ENCODE data around the gene CROCC2. TPM values are rescaled to one million over a fixed set of nuclear protein-coding genes. Genes with fewer than 3 reads are reported as not detected.

The CROCC2 gene
- total and polyA plus RNA-seq, 7 donors: 0.01 TPM; not detected in 6

GRCh38 chr2:241031436-241032165, 125.5 kb downstream of the CROCC2 start:
- WGBS, 3 donors: 90 to 93% (median 92%) methylated on average over 20 of the region's 20 CpGs
- peaks cover 3% of the 10 kb centered on the region for H3K9me3 ChIP-seq
- TF ChIP-seq CTCF (IDR thresholded peaks at IDR 0.05): no peak
- ATAC-seq: no peak
- peaks cover 0 to 44% of the 10 kb centered on the region in 2 donors for H3K36me3 ChIP-seq (ENCODE audit: insufficient read depth in 1 of 2, low read depth in 1 of 2)
- no peaks in the 10 kb centered on the region for H3K27me3 ChIP-seq (ENCODE audit: insufficient read depth in 3 of 3, low read length in 2 of 3)
- H3K4me3 ChIP-seq: no peak overlapping the region
- no peaks in the 10 kb centered on the region for H3K4me1 ChIP-seq
- DNase-seq: no peak
- intact Hi-C loops (cut with DNase I): no loop called here
- no peak overlapping the region for H3K27ac ChIP-seq

- Histone ChIP-seq H3K9me3 (no peaks in the 10 kb centered on the region), H3K4me3 (no peak overlapping the region), H3K4me1 (no peaks in the 10 kb centered on the region), H3K27ac (no peak overlapping the region), H3K36me3 (ENCODE audit: insufficient read depth in 1 of 2, low read depth in 1 of 2) (peaks cover 0 to 50% of the 10 kb centered on the region in 2 donors), H3K27me3 (ENCODE audit: insufficient read depth in 3 of 3, low read length in 2 of 3) (no peaks in the 10 kb centered on the region)
- WGBS, 3 donors: 86 to 87% (median 86%) methylated on average over 17 of the region's 17 CpGs
- DNase-seq (no peak), ATAC-seq (no peak)
- no peak for TF ChIP-seq CTCF (IDR thresholded peaks at IDR 0.05)
- intact Hi-C loops (cut with DNase I): no loop called here
Measured at GRCh38 chr2:241033336-241033987, 127.3 kb downstream of the CROCC2 start.

GRCh38 chr2:241033994-241034393, 127.9 kb downstream of the CROCC2 start:
- intact Hi-C loops (cut with DNase I): no loop called here
- Histone ChIP-seq H3K27me3 (ENCODE audit: insufficient read depth in 3 of 3, low read length in 2 of 3) (no peaks in the 10 kb centered on the region), H3K9me3 (no peaks in the 10 kb centered on the region), H3K4me1 (no peaks in the 10 kb centered on the region), H3K36me3 (ENCODE audit: insufficient read depth in 1 of 2, low read depth in 1 of 2) (peaks cover 0 to 55% of the 10 kb centered on the region in 2 donors), H3K4me3 (no peak overlapping the region), H3K27ac (no peak overlapping the region)
- ATAC-seq: no peak
- WGBS, 3 donors: 76 to 81% (median 79%) methylated on average over 7 of the region's 7 CpGs
- no peak for DNase-seq
- no peak for TF ChIP-seq CTCF (IDR thresholded peaks at IDR 0.05)

GRCh38 chr2:241034490-241035141, 128.5 kb downstream of the CROCC2 start:
- intact Hi-C loops (cut with DNase I): no loop called here
- ATAC-seq: no peak
- DNase-seq: peak in 1 of 2 donors; percentile 46
- no peaks in the 10 kb centered on the region for H3K9me3 ChIP-seq
- peaks cover 0 to 61% of the 10 kb centered on the region in 2 donors for H3K36me3 ChIP-seq (ENCODE audit: insufficient read depth in 1 of 2, low read depth in 1 of 2)
- H3K27me3 ChIP-seq (ENCODE audit: insufficient read depth in 3 of 3, low read length in 2 of 3): no peaks in the 10 kb centered on the region
- H3K4me1 ChIP-seq: no peaks in the 10 kb centered on the region
- no peak overlapping the region for H3K27ac ChIP-seq
- H3K4me3 ChIP-seq: no peak overlapping the region
- no peak for TF ChIP-seq CTCF (IDR thresholded peaks at IDR 0.05)
- 91 to 95% (median 93%) methylated on average over 21 to 22 of the region's 22 CpGs for WGBS, 3 donors

All from psoas muscle (tissue), 8 donors.